NCI-H748 treated with DMSO at 0.1 percent for 48 hours (cell line): ENCODE data around the gene LRRC36.
"Not testable (repeated sequence)": the region's sequence is repeated elsewhere in the genome, so short reads cannot be mapped to it uniquely, and the experiment has no call there.

ENCODE experiments used
- DNase-seq: peaks from one replicate; lab custom pipeline; 2025; lab: John Stamatoyannopoulos, UW

LRRC36 gene

DNA sequence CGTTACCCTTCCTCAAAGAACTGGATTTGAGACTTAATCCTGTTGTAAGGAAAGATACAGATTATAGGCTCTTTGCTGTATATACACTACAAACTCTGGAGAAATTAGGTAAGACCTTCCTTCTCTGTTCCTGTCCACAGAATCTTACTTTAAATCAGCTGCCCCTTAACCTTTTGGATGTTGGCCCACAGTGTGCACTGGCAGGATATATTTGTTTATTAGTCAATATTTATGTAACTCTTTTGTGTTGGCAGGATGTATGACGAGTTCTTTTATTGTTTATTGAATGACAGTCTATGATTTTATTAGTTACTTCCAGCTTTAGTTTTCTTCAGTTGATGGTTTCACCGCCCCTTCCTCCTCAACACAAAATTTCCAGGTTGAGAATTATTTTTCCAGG lies 19.7 kb downstream of the LRRC36 start:
- no peak for DNase-seq

DNA sequence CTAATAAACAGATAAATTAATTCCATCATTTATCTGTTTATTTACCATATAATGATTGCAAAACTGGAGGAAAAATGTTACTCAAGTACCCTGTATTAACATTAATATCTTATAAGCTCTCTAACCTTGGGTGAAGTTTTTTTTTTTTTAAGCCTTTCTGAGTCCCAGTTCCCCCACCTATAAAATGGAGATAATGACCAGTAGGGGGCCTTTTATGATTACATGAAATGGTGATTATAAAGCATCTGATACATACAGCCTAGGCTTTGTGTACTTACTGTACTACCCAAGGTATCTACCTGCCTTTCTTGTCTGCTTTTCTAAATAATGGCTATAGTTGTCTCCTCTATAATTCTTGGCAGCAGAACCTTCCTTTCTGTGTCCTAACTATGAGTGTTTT lies 22.6 kb downstream of the LRRC36 start:
- no peak for DNase-seq

DNA sequence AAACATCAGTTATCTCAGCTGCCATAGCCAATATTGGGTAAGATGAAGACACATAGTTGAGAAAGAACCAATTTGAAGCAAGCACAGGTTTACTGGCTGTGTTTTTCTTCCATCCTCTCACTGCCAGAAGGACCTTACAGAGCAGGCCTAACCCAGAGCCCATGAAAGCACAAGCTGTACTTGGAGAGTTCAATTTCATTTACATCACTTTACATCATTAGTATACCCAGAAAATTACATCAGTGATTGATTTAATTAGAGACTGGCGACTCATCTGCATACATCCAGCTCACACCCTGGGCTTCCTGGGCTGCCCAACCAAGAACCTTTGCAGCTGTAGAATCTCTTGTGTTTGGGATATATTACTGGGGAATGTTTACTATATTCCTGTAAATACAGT lies 23.7 kb downstream of the LRRC36 start:
- DNase-seq, result no peak

DNA sequence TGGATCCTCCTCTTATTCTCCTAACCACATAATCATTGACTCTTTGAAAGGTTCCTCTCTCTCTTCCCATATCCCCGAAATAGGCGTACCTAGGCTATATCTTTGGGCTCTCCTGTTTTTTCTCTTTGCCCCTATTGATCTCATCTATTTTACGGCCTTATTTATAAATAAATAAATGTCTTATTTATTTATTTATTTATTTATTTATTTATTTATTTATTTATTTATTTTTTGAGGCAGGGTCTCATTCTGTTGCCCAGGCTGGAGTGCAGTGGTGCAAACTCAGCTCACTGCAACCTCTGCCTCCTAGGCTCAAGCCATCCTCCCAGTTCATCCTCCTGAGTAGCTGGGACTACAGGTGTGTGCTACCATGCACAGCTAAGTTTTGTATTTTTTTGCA lies 25.8 kb downstream of the LRRC36 start:
- DNase-seq, result not testable (repeated sequence)

DNA sequence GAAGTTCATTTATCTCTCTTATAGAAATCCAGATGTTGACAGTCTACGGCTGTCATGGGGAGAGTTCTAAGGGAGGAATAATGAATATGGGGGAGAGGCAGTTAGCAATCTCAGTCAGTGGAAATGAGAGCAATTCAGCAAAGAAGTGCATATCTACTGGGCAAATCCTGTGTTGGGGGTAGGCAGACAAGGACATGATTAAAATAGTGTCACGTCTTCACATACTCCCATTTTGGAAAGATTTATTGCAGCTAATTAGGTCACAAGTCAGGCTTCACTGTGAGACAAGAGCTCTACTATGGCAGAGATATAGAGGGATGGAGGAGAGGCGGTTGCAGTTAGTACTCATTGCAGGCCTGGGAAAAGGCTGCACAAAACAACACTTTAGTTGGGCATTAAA lies 29.8 kb downstream of the LRRC36 start:
- DNase-seq, result no peak

DNA sequence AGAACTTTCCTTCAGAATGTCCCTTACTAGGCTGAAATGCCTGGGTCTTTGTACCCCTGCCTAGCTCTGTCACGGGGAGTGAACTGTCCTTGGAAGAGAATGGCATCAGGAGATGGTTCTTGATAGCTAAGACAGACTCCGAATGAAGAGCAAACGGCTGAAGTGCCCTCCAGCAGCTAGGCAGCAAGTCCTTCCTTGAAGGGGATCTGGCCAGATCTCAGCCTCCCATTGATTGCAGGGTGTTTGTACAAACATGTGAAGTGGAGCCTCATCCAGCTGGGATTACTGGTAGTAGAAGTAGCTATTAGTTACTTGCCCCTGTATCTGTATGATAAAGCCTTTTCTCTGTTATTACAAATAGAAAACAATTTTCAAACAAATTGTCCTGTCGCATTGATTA lies 30.9 kb downstream of the LRRC36 start:
- DNase-seq, result no peak

DNA sequence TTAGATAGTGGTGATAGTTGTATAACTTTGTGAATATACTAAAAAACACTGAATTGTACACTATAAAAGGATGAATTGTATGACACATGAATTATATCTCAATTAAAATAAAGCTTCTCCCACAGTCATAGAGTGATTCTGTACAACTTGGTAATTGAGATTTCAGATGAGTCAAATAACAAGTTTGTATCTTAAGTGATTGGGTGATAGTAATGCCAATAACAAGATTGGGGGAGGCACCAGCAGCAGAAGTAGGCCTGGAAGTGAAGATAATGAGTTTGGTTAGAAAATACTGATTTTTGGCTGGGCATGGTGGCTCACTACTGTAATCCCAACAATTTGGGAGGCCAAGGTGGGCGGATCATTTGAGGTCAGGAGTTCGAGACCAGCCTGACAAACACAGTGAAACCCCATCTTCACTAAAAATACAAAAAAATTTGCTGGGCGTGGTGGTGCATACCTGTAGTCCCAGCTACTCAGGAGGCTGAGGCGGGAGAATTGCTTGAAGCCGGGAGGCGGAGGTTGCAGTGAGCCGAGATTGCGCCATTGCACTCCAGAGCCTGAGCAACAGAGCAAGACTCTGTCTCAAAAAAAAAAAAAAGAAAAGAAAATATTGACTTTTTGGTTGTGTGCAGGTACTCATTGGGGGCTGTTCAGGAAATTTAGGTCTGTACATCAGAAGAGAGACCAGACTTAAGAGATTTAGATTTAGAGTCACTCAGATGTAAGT lies 33.1 kb downstream of the LRRC36 start:
- not testable (repeated sequence) for DNase-seq

DNA sequence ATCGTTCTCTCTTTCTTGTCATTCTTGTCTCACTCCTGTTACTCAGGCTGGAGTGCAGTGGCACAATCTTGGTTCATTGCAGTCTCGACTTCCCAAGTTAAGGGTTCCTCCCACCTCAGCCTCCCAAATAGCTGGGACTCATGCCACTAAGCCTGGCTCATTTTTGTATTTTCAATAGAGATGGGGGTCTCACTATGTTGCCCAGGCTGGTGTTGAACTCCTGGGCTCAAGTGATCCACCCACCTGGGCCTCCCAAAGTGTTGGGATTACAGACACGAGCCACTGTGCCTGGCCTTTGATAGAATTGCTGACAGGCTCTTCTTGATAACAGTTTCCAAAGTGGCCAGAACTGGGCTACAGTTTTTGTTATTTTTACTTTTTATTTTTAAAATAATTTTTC lies 34.4 kb downstream of the LRRC36 start:
- DNase-seq, result no peak

DNA sequence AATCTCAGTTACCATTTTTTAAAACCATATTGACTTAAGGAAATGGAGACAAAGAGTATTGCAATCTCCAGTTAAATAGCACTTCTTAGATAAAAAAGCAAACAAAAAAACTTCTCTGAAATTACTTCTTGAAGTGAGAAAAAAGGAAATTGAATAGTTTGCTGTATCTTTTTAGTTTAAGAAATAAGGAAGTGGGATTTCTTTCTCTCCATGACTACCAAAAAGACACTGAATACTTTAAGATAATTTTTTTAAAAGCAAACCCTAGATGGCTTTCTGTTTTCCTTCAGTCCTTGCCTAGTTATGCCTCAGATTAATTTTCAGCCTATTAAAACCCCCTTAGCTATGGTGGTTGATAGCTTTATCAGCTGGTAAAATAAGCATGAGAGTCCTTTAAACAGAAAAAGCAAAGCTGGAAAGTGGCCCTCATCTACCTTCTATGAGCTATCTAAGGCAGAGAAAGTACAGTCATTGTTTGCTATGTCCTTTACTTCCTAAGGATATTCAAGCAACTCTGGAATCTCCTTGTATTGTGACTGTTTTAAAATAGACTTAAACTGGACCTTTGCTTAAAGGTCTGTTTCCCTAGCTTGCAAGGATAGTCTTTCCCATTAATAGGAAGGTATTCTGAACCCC lies 38.1 kb downstream of the LRRC36 start:
- DNase-seq, result no peak

DNA sequence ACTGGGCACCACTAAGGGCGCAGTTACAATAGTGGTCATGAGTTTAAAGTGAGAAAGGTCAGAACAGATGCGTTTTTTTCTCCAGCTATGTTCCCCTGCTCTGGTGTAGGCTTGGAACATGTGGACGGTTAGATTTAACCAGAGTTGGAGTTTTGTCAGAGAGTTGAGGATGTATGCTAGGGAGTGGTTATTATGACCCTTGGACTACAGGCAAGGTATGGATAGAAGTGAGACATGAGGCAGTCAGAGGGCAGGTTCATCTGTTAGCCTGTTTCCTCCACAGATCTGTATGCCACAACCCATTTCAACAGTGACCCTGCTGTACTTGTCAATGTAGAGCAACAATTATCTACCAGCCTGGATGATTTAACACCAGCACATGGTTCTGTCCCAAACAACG lies 44.0 kb downstream of the LRRC36 start:
- DNase-seq, result no peak

DNA sequence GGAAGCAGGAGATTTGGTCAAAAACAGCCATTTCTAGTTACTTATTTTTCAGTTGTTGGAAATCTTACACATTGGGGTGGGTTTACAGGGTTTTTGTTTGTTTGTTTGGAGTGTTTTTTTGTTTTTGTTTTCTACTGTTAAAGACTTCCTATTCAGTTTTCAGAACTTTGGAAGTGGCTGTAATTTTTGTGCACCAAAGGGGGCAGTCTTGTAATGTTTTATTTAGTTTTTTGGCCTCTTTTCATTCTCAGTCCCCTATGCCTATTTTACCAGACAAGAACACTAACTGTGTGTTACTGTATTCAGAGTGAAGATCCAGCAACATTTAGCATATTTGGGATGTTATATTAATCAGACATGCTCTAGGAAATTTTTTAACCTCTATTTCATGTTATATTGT lies 46.0 kb downstream of the LRRC36 start:
- no peak for DNase-seq

DNA sequence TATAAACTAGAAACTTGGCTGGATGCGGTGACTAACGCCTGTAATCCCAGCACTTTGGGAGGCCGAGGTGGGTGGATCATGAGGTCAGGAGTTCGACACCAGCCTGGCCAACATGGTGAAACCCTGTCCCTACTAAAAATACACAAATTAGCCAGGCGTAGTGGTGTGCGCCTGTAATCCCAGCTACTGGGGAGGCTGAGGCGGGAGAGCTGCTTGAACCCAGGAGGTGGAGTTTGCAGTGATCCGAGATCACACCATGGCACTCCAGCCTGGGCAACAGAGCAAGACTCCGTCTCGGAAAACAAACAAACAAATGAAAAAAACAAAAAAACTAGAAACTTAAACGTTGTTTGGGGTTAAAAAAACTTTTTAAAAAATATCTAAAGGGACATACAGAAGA lies 49.4 kb downstream of the LRRC36 start:
- not testable (repeated sequence) for DNase-seq

DNA sequence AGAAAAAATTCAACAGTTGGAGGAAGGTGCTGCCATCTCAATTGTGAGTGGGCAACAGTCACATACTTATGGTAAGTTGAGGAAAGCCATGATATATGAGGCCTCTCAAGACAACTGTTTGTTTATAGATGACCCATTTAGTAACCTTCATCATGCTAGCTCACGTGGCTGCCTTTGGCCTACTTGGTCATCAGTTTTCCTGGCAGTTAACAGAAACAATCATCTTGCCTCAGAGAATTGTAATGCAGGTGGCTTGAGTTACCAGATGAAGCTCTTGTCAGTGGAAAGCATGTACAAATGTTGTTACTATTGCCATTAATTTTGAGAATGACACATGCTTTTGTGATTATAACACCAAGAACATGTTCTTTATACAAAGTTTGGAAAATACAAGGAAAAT lies 52.0 kb downstream of the LRRC36 start:
- no peak for DNase-seq

DNA sequence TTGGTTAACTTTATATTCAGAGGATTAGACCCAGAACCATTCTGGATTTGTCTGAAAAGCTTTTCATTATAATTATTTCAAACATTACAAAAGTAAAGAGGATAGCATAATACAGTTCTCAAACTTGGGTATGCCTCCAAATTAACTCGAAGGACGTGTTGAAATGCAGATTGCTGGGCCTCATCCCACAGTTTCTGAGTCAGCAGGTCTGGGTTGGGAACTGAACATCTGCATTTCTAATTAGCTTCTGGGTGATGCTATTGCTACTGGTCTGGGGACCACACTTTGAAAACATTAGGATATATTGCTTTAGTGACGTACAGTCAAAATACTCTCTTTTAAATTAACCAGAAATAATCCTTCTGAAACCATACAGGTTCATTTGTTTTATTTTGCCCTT lies 56.7 kb downstream of the LRRC36 start:
- DNase-seq, result no peak

DNA sequence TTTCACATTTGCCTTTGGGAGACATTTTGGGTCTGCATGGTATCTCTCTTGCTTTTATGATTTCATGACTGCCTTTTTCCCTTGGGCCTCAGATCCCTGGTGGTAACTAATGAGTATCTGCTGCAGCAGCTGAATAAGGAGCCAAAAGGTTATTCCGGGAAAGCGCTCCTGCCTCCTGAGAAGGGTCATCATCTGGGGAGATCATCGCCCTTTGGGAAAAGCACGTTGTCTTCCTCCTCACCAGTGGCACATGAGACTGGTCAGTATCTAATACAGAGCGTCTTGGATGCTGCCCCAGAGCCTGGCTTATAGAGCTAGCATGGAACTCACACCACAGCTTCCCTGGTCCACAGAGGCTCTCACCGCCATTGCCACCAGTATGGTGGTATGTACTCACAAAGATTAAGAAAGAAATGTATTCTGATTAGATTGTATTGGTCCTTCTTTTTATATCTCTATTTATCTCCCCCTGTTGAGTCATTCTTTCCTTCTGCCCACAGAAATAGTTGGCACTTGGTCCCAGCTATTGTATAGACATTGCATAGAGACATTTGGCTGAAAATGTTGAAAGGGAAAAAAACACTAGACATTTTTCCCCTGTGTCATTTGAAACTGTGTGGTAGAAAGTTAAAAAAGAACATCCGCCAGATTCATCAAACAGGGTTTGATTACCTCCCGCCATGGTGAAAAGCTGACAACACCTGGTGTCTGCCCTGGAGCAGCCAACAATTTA lies 58.3 kb downstream of the LRRC36 start:
- no peak for DNase-seq

DNA sequence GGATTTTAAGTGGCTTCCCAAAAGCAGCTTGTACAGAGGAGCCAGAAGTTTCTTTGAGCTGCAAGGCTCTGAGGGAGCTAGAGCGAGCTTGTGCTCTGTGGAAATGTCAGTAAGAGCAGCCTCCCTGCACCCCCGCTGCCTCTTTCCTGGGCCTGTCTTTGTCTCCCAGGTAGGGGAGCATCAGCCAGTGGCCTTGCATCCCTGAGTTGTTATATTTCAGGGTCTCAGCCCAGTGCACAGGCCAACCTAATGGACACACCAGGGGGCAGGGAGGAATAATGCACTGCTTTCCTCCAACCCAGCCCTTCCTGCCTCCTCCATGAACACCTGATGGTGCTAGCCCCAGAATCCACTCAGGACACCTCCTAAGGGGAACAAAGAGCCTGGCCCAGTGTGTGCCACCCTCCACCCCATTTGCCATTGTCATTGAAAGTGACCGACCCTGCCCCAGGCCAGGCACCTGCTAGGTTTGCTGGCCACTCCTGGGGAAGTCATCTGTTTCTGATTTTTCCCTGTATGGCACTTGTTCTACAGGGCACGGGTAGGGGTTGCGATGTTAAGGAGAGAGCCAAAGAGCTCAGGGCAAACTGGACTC lies 60.3 kb downstream of the LRRC36 start:
- no peak for DNase-seq

DNA sequence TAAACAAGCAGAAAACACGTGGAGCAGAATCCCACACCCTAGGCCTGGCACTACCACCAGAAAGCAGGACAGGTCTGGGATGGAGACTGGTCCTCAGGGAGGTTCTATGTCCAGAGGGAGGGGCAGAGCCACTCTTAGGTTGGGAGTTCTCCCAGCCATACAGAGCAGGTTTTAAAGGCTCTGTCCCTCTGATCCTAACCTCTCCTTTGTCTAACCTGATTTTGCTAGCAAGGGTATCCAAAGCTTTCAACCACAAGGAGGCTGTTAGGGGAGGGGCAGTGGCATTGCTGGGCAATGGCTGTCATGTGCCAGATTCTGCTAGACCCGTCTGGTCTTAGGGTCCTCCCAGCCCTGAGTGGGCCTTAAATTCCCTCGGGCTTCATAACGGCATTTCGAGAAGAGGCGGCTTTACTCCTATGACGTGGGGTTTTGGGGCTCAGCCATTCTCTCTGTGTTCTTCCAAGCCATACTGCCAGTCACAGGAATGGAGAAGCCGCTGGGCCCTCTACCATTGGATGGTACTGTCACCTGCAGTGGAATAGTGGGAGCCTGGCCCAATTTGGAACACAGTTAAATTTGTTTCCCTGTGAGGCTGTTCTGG lies 61.0 kb downstream of the LRRC36 start:
- DNase-seq, result no peak

DNA sequence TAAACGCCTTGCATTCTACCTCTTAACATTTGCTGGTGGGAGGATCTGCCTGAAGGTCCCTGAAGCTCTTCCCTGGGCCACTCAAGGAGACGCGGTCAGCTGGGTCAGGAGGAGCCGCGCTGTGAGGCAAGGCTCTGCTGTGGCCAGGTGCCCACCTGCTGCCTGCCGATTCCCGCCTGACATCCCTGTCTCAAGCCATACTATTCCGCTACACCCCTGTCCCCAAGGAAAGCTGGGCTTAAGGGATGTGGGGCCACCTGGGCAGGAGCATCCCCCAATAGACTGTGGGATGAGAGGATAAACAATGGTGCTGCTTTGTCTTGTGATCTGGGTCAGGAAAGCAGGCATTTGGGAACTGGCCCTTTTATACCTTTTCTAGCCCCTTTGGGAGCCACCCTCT lies 61.6 kb downstream of the LRRC36 start:
- DNase-seq, result no peak

DNA sequence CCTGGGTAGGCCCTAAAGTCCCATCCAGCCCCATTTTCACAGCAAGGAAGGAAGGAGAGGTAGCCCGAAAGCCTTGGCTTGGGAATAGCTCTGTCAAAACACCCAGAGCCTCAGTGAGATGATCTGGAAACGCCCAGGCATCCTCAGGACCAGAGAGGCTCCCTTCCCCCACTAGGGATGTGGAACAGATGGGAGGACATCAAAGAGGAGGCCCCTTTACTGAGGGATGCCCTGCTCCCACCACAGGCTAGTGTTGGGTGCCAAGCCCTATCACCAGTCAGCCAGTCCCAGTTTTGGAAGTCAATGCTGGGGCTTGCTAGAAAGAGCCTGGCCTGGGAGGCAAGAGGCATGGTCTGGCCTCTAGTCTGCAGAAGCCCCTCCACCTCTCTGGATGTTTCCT lies 62.0 kb downstream of the LRRC36 start:
- DNase-seq, result no peak

DNA sequence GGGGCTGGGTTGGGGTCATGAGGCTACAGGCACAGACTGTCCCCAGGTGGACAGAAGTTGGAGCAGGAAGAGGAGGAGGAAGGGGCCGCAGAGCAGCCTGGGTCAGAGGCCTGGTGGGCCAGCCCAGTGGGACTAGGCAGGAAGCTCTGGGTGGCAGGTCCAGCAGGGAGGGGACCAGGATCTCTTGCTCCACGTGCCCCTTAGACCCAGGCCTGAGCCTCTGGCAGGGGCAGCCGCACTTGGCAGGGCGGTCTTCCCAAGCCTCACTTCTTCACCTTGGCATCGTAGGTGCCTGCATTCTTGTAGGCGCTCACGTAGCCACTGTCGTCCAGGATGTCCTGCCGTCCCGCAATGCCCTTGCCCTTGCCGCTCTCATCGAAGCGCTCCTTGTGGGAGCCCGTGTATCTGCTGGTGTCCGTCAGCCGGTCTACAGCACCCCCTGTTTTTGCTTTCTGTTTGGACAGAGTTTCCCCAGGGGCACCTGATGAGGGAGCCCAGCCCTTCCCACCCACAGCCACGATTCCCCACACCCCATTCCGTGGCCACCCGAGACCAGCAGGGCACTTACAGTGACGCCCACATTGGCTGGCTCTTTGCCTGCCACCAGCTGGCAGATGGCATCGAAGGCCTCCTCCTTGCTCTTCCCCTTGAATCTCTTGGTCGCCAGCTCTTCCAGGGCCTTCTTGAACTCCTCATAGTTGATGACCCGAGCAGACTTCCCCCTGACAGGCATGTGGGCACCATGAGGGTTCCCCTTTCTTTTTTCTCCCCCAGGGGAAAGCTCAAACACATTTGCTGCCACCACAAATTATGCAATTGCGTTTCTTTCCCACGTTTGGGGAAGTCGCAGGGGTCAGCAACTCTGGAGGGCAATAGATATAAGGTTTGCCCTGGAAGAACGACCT lies 63.5 kb downstream of the LRRC36 start:
- DNase-seq, result no peak

DNA sequence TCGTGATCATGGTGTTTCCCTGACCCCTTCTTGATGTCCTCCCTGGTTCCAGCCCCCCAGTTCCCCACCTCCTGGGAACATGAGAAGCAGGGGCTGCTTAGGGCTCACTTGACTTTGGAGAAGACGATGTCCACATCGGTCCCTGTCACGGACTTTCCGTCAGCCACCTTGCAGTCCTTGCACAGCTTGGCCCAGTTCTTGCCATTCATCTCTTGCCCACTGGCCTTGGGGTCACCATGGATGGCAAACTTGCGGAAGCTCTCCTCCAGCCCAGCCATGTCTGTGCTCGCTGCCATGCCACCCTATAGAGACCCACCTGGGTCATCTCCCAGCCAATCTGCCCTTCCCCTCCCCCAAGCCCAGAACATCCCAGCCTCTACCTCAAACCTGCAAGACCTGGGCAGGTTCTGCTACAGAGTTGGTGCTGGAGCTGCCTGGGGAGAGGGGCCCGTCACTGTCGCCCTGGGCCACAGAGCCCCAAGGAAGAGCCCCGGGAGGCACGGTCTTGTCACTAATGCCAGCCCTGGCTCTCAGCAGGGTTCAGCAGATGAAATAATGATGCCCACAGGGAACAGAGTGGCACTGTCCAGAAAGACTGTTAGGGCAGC lies 64.3 kb downstream of the LRRC36 start:
- no peak for DNase-seq
